ENCODE data around the gene TEX264. TPM values are rescaled to one million over a fixed set of nuclear protein-coding genes. Genes with fewer than 3 reads are reported as not detected.

TEX264 gene
- polyA plus RNA-seq, 1 donor from 2014 or later = 35.4 TPM

- no peaks in the 10 kb centered on the region for H4K20me1 ChIP-seq (ENCODE audit: insufficient read depth)
- no peaks in the 10 kb centered on the region for H3K36me3 ChIP-seq (ENCODE audit: insufficient read depth, low read length)
- H3K9me3 ChIP-seq (ENCODE audit: low read length) = no peaks in the 10 kb centered on the region
- no peaks in the 10 kb centered on the region for H3K9me2 ChIP-seq (ENCODE audit: insufficient read depth, low read length)
- H2AFZ ChIP-seq (ENCODE audit: low read depth, low read length) = no peak overlapping the region
- no peak overlapping the region for H3K27ac ChIP-seq (ENCODE audit: low read length)
- peak overlapping the region; percentile 68 for H3K9ac ChIP-seq (ENCODE audit: low read length)
- H3K4me3 ChIP-seq (ENCODE audit: low read length) = peak overlapping the region; percentile 97
- H3K4me2 ChIP-seq (ENCODE audit: low read length) = peak overlapping the region; percentile 78
- no peak for TF ChIP-seq REST (IDR thresholded peaks at IDR 0.05; ENCODE audit: borderline replicate concordance)
- no peak for TF ChIP-seq MXI1 (conservative IDR thresholded peaks at IDR 0.05; ENCODE audit: poor library complexity, severe bottlenecking)
- TF ChIP-seq RAD21 (conservative IDR thresholded peaks at IDR 0.05) = no peak
- TF ChIP-seq EP300 (conservative IDR thresholded peaks at IDR 0.05; ENCODE audit: poor library complexity, severe bottlenecking) = no peak
- no peak for TF ChIP-seq EZH2 (IDR thresholded peaks at IDR 0.05; ENCODE audit: borderline replicate concordance, insufficient read depth, low read length, poor library complexity, severe bottlenecking)
- no peak for TF ChIP-seq TAF1 (IDR thresholded peaks at IDR 0.05; ENCODE audit: low read depth)
- TF ChIP-seq POLR2AphosphoS5 (IDR thresholded peaks at IDR 0.05) = no peak
- no peak for TF ChIP-seq CTCF (IDR thresholded peaks at IDR 0.05; ENCODE audit: poor library complexity, severe bottlenecking)
- no peak for TF ChIP-seq SMC3 (conservative IDR thresholded peaks at IDR 0.05; ENCODE audit: poor library complexity)
- no peaks in the 10 kb centered on the region for H3F3A ChIP-seq (ENCODE audit: insufficient read depth, low read length, poor library complexity, severe bottlenecking)
- no peaks in the 10 kb centered on the region for H3K27me3 ChIP-seq (ENCODE audit: insufficient read depth, low read depth, low read length)
- no peaks in the 10 kb centered on the region for H3K79me2 ChIP-seq (replicated peaks; ENCODE audit: insufficient read depth, low read length)
Measured at GRCh38 chr3:51670053-51670822, 814 bp upstream of the TEX264 start.

- Histone ChIP-seq H3F3A (ENCODE audit: insufficient read depth, low read length, poor library complexity, severe bottlenecking) (no peaks in the 10 kb centered on the region), H3K79me2 (replicated peaks; ENCODE audit: insufficient read depth, low read length) (no peaks in the 10 kb centered on the region), H2AFZ (ENCODE audit: low read depth, low read length) (no peak overlapping the region), H3K27ac (ENCODE audit: low read length) (no peak overlapping the region), H3K36me3 (ENCODE audit: insufficient read depth, low read length) (no peaks in the 10 kb centered on the region), H3K9me2 (ENCODE audit: insufficient read depth, low read length) (no peaks in the 10 kb centered on the region), H3K27me3 (ENCODE audit: insufficient read depth, low read depth, low read length) (no peaks in the 10 kb centered on the region), H3K4me2 (ENCODE audit: low read length) (peak overlapping the region; percentile 73), H3K9ac (ENCODE audit: low read length) (peak overlapping the region; percentile 68), H3K4me3 (ENCODE audit: low read length) (peak overlapping the region; percentile 97), H4K20me1 (ENCODE audit: insufficient read depth) (no peaks in the 10 kb centered on the region), H3K9me3 (ENCODE audit: low read length) (no peaks in the 10 kb centered on the region)
- TF ChIP-seq MXI1 (conservative IDR thresholded peaks at IDR 0.05; ENCODE audit: poor library complexity, severe bottlenecking) (peak; percentile 59), REST (IDR thresholded peaks at IDR 0.05; ENCODE audit: borderline replicate concordance) (no peak)
Measured at GRCh38 chr3:51671734-51672475, 853 bp downstream of the TEX264 start.
